ENCODE measurements around the gene ZMYND19.
"Not testable (repeated sequence)": the region's sequence is repeated elsewhere in the genome, so short reads cannot be mapped to it uniquely, and the experiment has no call there.

ZMYND19 gene

DNA sequence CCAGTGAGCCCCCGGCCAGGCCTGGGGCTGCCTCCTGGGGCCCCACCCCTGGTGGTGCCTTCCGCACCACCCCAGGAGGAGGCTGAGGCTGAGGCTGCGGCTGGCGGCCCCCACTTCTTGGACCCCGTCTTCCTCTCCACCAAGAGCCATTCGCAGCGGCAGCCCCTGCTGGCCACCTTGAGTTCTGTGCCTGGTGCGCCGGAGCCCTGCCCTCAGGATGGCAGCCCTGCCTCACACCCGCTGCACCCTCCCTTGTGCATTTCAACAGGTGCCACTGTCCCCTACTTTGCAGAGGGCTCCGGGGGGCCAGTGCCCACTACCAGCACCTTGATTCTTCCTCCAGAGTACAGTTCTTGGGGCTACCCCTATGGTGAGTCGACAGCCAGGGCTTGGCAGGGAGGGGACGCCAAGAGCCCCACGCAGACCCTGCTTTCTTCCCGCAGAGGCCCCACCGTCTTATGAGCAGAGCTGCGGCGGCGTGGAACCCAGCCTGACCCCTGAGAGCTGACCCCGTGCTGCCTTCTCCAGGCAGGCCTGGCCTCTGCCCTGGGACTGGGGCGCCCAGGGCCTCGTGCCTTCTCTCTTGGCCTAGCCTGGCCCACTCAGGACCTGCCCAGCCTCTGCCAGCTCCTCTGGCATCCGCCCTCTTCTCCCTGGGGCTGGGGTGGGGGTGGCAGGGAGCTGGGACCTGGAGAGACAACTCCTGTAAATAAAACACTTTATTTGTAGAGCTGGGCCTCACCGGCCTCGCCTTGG is 24.5 kb upstream of the ZMYND19 start:
- no peak for DNase-seq (ENCODE audit: low read depth in 1 of 2, low spot score in 1 of 2)

- no peak for DNase-seq (ENCODE audit: low read depth in 1 of 2, low spot score in 1 of 2)
Observed at GRCh38 chr9:137613738-137614523, 23.6 kb upstream of the ZMYND19 start.

DNA sequence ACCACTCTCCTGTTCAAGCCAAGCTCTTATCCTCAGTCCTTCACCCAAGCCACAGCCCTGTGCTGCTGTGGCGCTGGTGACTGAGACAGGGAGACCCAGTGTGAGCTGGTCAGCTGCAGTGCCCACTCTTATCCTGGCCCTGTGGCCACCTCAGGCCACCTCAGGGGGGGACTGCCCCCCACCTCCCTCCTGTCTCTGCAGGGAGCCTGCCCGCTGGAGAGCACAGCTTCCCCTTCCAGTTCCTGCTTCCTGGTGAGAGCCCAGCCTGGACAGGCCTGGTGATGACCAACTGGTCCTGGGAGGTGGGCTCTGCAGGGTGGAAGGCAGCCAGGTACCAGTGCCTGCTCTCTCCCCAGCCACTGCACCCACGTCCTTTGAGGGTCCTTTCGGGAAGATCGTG is 22.9 kb upstream of the ZMYND19 start:
- DNase-seq (ENCODE audit: low read depth in 1 of 2, low spot score in 1 of 2), result no peak

- DNase-seq (ENCODE audit: low read depth in 1 of 2, low spot score in 1 of 2), result no peak
Observed at GRCh38 chr9:137612741-137613142, 22.4 kb upstream of the ZMYND19 start.

GRCh38 chr9:137611623-137612609 is 21.6 kb upstream of the ZMYND19 start:
- DNase-seq (ENCODE audit: low read depth in 1 of 2, low spot score in 1 of 2), result no peak

- no peak for DNase-seq (ENCODE audit: low read depth in 1 of 2, low spot score in 1 of 2)
Observed at GRCh38 chr9:137610944-137611343, 20.6 kb upstream of the ZMYND19 start.

DNA sequence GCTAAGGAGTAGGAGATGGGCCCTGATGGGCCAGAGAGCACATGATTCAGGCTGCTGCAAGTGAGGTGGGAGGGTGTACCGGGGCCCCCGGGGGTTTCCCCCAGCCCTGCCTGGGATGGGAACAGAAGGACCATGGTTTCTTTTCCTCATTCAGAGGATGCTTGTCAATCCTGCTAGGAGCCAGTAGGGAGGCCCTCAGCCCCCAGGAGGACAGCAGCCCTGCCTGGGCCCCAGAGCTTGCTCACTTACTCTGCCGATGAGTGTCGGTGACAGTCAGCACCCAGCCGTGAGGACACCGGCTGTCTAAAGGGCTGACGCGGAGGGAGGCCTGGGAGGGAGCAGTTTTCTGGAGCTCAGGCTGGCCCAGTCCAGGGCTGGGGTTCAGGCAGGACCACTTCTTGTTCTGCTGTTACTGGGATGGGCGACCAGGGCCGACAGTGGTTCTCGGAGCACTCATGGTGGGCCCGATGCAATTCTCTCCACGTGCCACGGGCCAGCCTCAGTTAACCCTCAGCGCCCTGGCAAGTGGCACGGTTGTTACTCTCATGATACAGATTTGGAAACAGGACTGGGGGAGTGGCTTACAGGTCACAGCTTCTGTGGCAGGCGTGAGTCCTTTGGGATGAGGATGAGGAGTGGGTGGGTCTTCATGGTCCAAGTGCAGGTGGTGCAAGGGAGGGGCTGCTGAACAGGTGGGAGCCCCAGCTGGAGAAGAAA is 17.0 kb upstream of the ZMYND19 start:
- DNase-seq (ENCODE audit: low read depth in 1 of 2, low spot score in 1 of 2), result no peak

- no peak for DNase-seq (ENCODE audit: low read depth in 1 of 2, low spot score in 1 of 2)
Observed at GRCh38 chr9:137606734-137607138, 16.4 kb upstream of the ZMYND19 start.

GRCh38 chr9:137606005-137606621 is 15.8 kb upstream of the ZMYND19 start:
- no peak for DNase-seq (ENCODE audit: low read depth in 1 of 2, low spot score in 1 of 2)

DNA sequence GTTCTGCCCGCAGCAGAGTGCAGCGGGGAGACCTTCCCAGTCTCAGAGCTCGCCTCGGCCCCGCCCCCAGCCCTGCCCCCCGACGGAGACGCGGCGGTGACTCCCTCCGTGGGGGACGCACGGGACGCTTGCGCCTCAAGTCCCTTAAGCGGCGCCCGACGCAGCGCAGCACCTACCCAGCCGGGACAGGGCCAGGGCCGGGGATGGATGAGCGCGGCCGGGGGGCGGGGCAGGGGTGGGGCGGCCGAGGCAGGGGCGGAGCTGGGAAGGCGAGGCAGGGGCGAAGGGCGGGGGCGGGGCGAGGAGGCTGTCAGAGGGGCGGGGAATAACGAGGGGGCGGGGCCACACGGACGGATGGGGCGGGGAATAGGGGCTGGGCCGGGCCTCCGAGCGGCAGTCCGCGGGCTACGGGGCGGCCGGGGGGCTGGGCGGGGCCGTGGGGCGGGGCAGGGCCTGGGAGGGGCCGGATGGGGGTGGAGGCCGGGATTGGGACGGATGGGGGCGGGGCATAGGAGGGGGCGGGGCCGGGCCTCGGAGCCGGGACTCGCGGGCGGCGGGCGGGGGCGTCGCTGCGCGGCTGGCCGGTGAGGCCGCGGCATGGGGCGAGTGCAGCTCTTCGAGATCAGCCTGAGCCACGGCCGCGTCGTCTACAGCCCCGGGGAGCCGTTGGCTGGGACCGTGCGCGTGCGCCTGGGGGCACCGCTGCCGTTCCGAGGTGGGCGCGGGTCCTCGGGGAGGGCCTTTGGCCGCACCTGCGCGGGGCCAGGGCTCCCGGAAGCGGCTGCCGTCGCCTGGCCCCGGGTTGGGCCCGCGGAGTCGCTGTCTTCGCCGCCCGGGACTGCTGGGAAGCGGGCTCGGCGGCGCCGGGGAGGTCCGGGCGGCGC is 15.1 kb upstream of the ZMYND19 start, which contains the start of gene ARRDC1:
Gene ARRDC1, plus strand, starts transcription at position 566 of the 884 bp plus-strand sequence. Its CDS starts 32 bp downstream, at position 598.
- peak; percentile 86 to 88 for DNase-seq (ENCODE audit: low read depth in 1 of 2, low spot score in 1 of 2)

DNA sequence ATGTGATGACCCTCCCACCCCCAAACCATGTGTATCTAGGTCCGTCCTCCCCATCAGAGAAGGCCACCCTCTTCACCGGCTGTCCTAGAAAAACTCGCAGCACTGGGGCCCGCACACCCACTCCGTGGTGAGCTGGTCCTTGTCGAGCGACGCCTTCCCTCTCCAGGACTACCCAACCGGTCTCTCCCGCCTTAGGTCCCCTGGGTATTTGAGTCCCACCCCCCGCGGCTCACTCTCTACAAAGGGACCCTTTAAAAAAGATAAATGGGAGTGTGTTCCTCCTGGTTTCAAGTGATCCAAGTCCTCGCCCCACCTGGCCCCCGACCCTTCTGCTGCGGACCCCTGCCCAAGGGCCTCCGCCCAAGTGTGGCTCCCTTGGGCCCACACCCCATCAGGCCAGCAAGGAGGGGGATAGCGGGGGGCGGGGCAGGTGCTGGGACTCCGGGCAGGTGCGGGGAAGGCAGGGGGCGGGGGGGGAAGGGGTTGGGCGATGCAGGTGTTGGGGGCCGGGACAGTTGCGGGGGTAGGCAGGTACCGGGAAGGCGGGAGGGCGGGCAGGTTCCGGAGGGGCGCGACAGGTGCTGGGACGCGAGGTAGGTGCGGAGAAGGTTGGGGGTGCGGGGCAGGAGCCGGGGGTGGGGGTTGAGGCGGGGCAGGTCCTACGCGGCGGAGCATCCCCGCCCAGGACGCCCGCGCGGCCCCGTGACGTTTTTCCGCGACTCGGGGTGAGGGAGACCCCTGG is 14.2 kb upstream of the ZMYND19 start:
- DNase-seq (ENCODE audit: low read depth in 1 of 2, low spot score in 1 of 2), result no peak

GRCh38 chr9:137603879-137604278 is 13.6 kb upstream of the ZMYND19 start:
- no peak for DNase-seq (ENCODE audit: low read depth in 1 of 2, low spot score in 1 of 2)

DNA sequence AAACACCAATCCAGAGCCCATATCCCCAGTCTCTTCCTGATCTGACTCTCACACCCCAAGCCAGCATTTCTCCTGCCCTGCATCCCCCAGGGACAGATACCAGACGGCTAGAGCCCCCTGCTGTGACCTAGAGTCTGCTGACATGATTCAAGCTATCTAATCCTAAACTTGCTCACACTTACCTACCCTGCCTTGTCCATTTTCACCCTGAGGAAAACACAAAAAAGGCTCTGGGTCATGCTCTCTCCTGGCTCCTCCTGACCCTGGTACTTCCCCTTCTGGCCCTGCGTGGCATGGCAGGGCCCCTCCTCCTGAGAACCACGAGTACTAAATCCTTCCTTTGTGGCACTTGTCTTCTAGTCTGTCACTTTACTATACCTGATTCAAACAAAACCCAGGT is 12.3 kb upstream of the ZMYND19 start:
- DNase-seq (ENCODE audit: low read depth in 1 of 2, low spot score in 1 of 2), result no peak

GRCh38 chr9:137598943-137599342 is 8.6 kb upstream of the ZMYND19 start:
- DNase-seq (ENCODE audit: low read depth in 1 of 2, low spot score in 1 of 2), result no peak

DNA sequence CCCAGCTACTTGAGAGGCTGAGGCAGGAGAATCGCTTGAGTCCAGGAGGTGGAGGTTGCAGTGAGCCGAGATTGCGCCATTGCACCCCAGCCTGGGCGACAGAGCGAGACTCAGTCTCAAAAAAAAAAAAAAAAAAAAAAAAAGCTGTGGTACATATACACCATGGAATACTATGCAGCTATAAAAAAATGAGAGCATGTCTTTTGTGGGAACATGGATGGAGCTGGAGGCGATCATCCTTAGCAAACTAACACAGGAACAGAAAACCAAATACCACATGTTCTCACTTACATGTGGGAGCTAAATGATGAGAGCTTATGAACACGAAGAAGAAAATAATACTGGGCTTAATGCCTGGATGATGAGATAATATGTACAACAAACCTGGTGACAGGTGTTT is 6.3 kb upstream of the ZMYND19 start:
- DNase-seq (ENCODE audit: low read depth in 1 of 2, low spot score in 1 of 2), result not testable (repeated sequence)

DNA sequence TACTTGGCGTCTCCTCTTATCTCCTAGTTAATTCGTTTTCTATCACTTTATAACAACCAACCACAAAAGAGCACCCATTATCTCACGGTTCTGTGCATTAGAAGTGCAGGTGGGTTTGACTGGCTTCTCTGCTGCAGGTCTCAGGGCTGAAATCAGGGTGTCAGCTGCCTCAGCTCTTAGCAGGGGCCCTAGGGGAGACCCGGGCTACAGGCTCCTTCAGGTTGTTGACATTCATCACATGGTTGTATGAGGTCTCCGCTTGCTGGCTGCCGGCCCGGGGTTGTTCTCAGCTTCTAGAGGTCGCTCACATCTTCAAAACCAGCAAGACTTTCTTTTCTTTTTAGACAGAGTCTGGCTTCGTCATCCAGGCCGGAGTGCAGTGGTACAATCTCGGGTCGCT is 2.9 kb upstream of the ZMYND19 start:
- no peak for DNase-seq (ENCODE audit: low read depth in 1 of 2, low spot score in 1 of 2)

GRCh38 chr9:137592767-137593166 is 2.5 kb upstream of the ZMYND19 start:
- DNase-seq (ENCODE audit: low read depth in 1 of 2, low spot score in 1 of 2), result no peak

DNA sequence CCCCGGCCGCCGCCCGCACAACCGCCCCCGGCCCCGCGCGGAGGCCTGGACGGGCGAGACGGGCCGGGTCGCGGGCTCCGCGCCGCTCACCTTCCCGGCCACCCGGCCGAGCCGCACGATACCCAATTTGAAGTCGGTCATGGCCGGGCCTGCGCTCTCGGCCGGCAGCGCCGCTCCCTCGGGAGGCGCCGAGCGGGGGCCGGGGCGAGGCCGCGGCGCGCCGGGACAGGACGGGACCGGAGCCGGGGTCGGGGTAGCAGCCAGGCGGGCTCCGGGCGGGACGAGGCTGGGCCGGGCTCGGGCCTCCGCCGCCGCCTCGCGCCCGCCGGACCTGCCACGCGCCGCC is 216 bp downstream of the ZMYND19 start:
- no peak for DNase-seq (ENCODE audit: low read depth in 1 of 2, low spot score in 1 of 2)
